HepG2 (cell line): ENCODE results near the gene BRD2. TPM values are rescaled to one million over a fixed set of nuclear protein-coding genes. Genes with fewer than 3 reads are reported as not detected.
A peak's percentile ranks its signal among the peaks of the same experiment; 100 is the strongest.

ENCODE experiments used
- CREBL2 ChIP-seq: sonication (generic); formaldehyde crosslinking; IDR thresholded peaks from 2 replicates; pipeline ENCODE4 v1.8.1; 2023; ENCODE audit warnings: missing genetic modification reagents, mild to moderate bottlenecking, borderline replicate concordance
- FOSL1 ChIP-seq: sonication (generic); formaldehyde crosslinking; IDR thresholded peaks from 2 replicates; pipeline ENCODE4 v1.9.0; 2021; ENCODE audit warnings: missing genetic modification reagents, borderline replicate concordance
- GATAD2A ChIP-seq: IDR thresholded peaks from 2 replicates; pipeline ENCODE4 v1.6.1; 2016
- HIVEP1 ChIP-seq: sonication (generic); formaldehyde crosslinking; IDR thresholded peaks from 2 replicates; pipeline ENCODE4 v1.4.0; 2020; ENCODE audit warnings: mild to moderate bottlenecking, missing genetic modification reagents
- KLF11 ChIP-seq: IDR thresholded peaks from 2 replicates; pipeline ENCODE4 v1.6.1; 2016; ENCODE audit warnings: missing compliant biosample characterization
- MEF2D ChIP-seq: sonication (generic); formaldehyde crosslinking; IDR thresholded peaks from 2 replicates; pipeline ENCODE4 v1.5.1; 2020; ENCODE audit warnings: mild to moderate bottlenecking, missing genetic modification reagents
- MIER3 ChIP-seq: IDR thresholded peaks from 2 replicates; pipeline ENCODE4 v1.6.1; 2016; ENCODE audit warnings: missing compliant biosample characterization, borderline replicate concordance
- NFATC3 ChIP-seq: sonication (generic); formaldehyde crosslinking; IDR thresholded peaks from 2 replicates; pipeline ENCODE4 v1.5.1; 2020; ENCODE audit warnings: mild to moderate bottlenecking, missing genetic modification reagents
- NFKB2 ChIP-seq: sonication (generic); formaldehyde crosslinking; IDR thresholded peaks from 2 replicates; pipeline ENCODE4 v1.4.0; 2020; ENCODE audit warnings: missing genetic modification reagents, borderline replicate concordance
- NRL ChIP-seq: sonication (generic); formaldehyde crosslinking; IDR thresholded peaks from 2 replicates; pipeline ENCODE4 v1.5.0; 2020; ENCODE audit warnings: missing genetic modification reagents, mild to moderate bottlenecking, moderate library complexity, borderline replicate concordance
- SALL1 ChIP-seq: sonication (generic); formaldehyde crosslinking; IDR thresholded peaks from 2 replicates; pipeline ENCODE4 v1.8.0; 2022; ENCODE audit warnings: mild to moderate bottlenecking, missing genetic modification reagents
- SKI ChIP-seq: fragments of 450-650 bp; IDR thresholded peaks from one replicate; pipeline ENCODE4 v1.6.1; 2018; ENCODE audit warnings: mild to moderate bottlenecking; ENCODE audit not compliant: partially characterized antibody
- SNAI1 ChIP-seq: sonication (generic); formaldehyde crosslinking; IDR thresholded peaks from 2 replicates; pipeline ENCODE4 v1.5.0; 2020; ENCODE audit warnings: mild to moderate bottlenecking, missing genetic modification reagents, borderline replicate concordance
- SYNCRIP ChIP-seq: fragments of 200-400 bp; formaldehyde crosslinking; IDR thresholded peaks from 2 replicates; pipeline ENCODE4 v1.6.1; 2018; ENCODE audit warnings: mild to moderate bottlenecking, low read depth, low read length; ENCODE audit not compliant: insufficient read depth
- ZNF230 ChIP-seq: sonication (generic); formaldehyde crosslinking; IDR thresholded peaks from 2 replicates; pipeline ENCODE4 v1.4.0; 2020; ENCODE audit warnings: mild to moderate bottlenecking, missing genetic modification reagents
- ZNF501 ChIP-seq: sonication (generic); formaldehyde crosslinking; IDR thresholded peaks from 2 replicates; pipeline ENCODE4 v1.5.1; 2020; ENCODE audit warnings: mild to moderate bottlenecking, moderate library complexity, missing genetic modification reagents
- ZNF589 ChIP-seq: sonication (generic); formaldehyde crosslinking; conservative IDR thresholded peaks from 2 replicates; pipeline ENCODE4 v1.8.0; 2022; ENCODE audit warnings: mild to moderate bottlenecking, moderate library complexity, missing genetic modification reagents
- polyA plus RNA-seq, 8 experiments: library from polyadenylated mRNA; depleted of rRNA in 3 of 8; stranded (reverse) in 7 of 8; unstranded in 1 of 8; fragments of >200 nt; fragmentation: Illumina TruSeq in 4 of 8; extraction: Trizol in 4 of 8; gene quantifications; 2 replicates each; pipeline versions ENCODE4 v1.2.1 to v1.2.3, GENCODE V29; 2011 to 2016; ENCODE audit warnings: low read depth in 4 of 8, missing spikeins in 1 of 8, mixed read lengths in 1 of 8; ENCODE audit not compliant: insufficient read depth in 1 of 8
- total RNA-seq, 5 experiments: library from RNA; depleted of rRNA; stranded (reverse); fragments of >200 nt; fragmentation: Illumina TruSeq; extraction: Trizol; gene quantifications; 2 replicates each; pipeline ENCODE4 v1.2.3, GENCODE V29; 2016; ENCODE audit warnings: low read depth in 1 of 5
- TF ChIP-seq, protein P1 (sequence below): sonication (generic); formaldehyde crosslinking; IDR thresholded peaks from 2 replicates; pipeline ENCODE4 v1.4.0; 2020; ENCODE audit warnings: missing genetic modification reagents, borderline replicate concordance
- TF ChIP-seq, protein P2 (sequence below), 2 experiments: fragments of 450-650 bp in 1 of 2; sonication (generic) in 1 of 2; formaldehyde crosslinking; IDR thresholded peaks; 2 replicates each; pipeline versions ENCODE4 v1.5.0 to v1.8.0; 2020 to 2022; ENCODE audit warnings: mild to moderate bottlenecking in 1 of 2, missing genetic modification reagents in 1 of 2
- TF ChIP-seq, protein P3 (sequence below): sonication (generic); formaldehyde crosslinking; IDR thresholded peaks from 2 replicates; pipeline ENCODE4 v1.8.0; 2022; ENCODE audit warnings: missing genetic modification reagents, mild to moderate bottlenecking, inconsistent platforms, borderline replicate concordance
- TF ChIP-seq, protein P4 (sequence below), 2 experiments: sonication (generic) in 1 of 2; formaldehyde crosslinking in 1 of 2; IDR thresholded peaks; 2 replicates each; pipeline versions ENCODE4 v1.4.0 to v1.6.1; 2018 to 2020; ENCODE audit warnings: missing genetic modification reagents in 2 of 2, borderline replicate concordance in 1 of 2, low read depth in 1 of 2, mild to moderate bottlenecking in 1 of 2, missing biosample characterization in 1 of 2
- TF ChIP-seq, protein P5 (sequence below): sonication (generic); formaldehyde crosslinking; IDR thresholded peaks from 2 replicates; pipeline ENCODE4 v1.5.0; 2020; ENCODE audit warnings: missing genetic modification reagents

The BRD2 gene
- total and polyA plus RNA-seq, 2 of the 13 experiments (the other 11 are each of a cell fraction or from before 2014, with no cell fraction given), result 143 to 202 TPM

- TF ChIP-seq, protein P1, sequence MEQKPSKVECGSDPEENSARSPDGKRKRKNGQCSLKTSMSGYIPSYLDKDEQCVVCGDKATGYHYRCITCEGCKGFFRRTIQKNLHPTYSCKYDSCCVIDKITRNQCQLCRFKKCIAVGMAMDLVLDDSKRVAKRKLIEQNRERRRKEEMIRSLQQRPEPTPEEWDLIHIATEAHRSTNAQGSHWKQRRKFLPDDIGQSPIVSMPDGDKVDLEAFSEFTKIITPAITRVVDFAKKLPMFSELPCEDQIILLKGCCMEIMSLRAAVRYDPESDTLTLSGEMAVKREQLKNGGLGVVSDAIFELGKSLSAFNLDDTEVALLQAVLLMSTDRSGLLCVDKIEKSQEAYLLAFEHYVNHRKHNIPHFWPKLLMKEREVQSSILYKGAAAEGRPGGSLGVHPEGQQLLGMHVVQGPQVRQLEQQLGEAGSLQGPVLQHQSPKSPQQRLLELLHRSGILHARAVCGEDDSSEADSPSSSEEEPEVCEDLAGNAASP (CRISPR knock-in tag), result peak; percentile 38; the same call in 1 of the 2 replicates
- no peak for TF ChIP-seq CREBL2 (CRISPR knock-in tag)
- no peak for TF ChIP-seq ZNF230
- TF ChIP-seq, protein P2, sequence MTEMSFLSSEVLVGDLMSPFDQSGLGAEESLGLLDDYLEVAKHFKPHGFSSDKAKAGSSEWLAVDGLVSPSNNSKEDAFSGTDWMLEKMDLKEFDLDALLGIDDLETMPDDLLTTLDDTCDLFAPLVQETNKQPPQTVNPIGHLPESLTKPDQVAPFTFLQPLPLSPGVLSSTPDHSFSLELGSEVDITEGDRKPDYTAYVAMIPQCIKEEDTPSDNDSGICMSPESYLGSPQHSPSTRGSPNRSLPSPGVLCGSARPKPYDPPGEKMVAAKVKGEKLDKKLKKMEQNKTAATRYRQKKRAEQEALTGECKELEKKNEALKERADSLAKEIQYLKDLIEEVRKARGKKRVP (CRISPR knock-in tag; IDR thresholded peaks at IDR 0.05), result no peak
- TF ChIP-seq NFATC3 (CRISPR knock-in tag), result no peak
- TF ChIP-seq SKI, result no peak
- TF ChIP-seq SNAI1, result peak; percentile 66; the same call in 1 of the 2 replicates
- TF ChIP-seq ZNF589 (CRISPR knock-in tag), result no peak
- no peak for TF ChIP-seq HIVEP1
- TF ChIP-seq NFKB2, result no peak
- TF ChIP-seq, protein P3, sequence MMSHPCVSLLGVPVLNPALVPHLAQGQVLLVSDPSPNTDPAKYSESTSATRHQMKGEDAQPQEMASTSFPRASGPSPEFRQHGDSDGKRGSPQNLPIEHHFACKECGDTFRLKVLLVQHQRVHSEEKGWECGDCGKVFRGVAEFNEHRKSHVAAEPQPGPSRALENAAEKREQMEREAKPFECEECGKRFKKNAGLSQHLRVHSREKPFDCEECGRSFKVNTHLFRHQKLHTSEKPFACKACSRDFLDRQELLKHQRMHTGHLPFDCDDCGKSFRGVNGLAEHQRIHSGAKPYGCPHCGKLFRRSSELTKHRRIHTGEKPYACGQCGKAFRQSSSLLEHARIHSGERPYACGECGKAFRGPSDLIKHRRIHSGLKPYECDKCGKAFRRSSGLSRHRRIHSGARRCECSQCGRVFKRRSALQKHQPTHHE, result no peak
- TF ChIP-seq, protein P4, sequence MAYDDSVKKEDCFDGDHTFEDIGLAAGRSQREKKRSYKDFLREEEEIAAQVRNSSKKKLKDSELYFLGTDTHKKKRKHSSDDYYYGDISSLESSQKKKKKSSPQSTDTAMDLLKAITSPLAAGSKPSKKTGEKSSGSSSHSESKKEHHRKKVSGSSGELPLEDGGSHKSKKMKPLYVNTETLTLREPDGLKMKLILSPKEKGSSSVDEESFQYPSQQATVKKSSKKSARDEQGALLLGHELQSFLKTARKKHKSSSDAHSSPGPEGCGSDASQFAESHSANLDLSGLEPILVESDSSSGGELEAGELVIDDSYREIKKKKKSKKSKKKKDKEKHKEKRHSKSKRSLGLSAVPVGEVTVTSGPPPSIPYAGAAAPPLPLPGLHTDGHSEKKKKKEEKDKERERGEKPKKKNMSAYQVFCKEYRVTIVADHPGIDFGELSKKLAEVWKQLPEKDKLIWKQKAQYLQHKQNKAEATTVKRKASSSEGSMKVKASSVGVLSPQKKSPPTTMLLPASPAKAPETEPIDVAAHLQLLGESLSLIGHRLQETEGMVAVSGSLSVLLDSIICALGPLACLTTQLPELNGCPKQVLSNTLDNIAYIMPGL (CRISPR knock-in tag; IDR thresholded peaks at IDR 0.05; ENCODE audit: borderline replicate concordance in 1 of 2, low read depth in 1 of 2), result peak; percentile 60 to 86; a peak in 2 of 4 replicates
- TF ChIP-seq FOSL1 (CRISPR knock-in tag), result no peak
- no peak for TF ChIP-seq NRL (CRISPR knock-in tag)
- TF ChIP-seq GATAD2A (CRISPR knock-in tag), result peak; percentile 52; the same call in 1 of the 2 replicates
- TF ChIP-seq KLF11 (CRISPR knock-in tag), result no peak
- TF ChIP-seq, protein P5, sequence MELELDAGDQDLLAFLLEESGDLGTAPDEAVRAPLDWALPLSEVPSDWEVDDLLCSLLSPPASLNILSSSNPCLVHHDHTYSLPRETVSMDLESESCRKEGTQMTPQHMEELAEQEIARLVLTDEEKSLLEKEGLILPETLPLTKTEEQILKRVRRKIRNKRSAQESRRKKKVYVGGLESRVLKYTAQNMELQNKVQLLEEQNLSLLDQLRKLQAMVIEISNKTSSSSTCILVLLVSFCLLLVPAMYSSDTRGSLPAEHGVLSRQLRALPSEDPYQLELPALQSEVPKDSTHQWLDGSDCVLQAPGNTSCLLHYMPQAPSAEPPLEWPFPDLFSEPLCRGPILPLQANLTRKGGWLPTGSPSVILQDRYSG (CRISPR knock-in tag), result no peak
- TF ChIP-seq MEF2D (CRISPR knock-in tag), result no peak; the same call in 1 of the 2 replicates
- TF ChIP-seq SYNCRIP, result no peak
- peak; percentile 21; the same call in 1 of the 2 replicates for TF ChIP-seq MIER3 (CRISPR knock-in tag)
- no peak for TF ChIP-seq ZNF501 (CRISPR knock-in tag)
- no peak for TF ChIP-seq SALL1 (CRISPR knock-in tag)
These were observed 973 bp upstream of the BRD2 start (continued) for GRCh38 chr6:32967151-32968091.
